Transverse colon (tissue), 4 donors: ENCODE measurements around the gene UNC5CL. TPM values are rescaled to one million over a fixed set of nuclear protein-coding genes. Genes with fewer than 3 reads are reported as not detected.

Source experiments
- DNase-seq: peaks from one replicate; pipeline ENCODE4 v3.0.0-alpha.2; 2019
- H3K27ac ChIP-seq, 4 donors: fragments of 200-600 bp; sonication (generic); 2 replicates each; pipeline ENCODE4 v1.5.1; 2016 to 2018; ENCODE audit warnings: inconsistent platforms in 4 of 4
- H3K27me3 ChIP-seq: fragments of 200-600 bp; sonication (generic); 2 replicates; pipeline ENCODE4 v1.5.1; 2017; ENCODE audit warnings: inconsistent platforms
- H3K36me3 ChIP-seq, 4 donors: fragments of 200-600 bp; sonication (generic); 2 replicates each; pipeline ENCODE4 v1.5.1; 2017 to 2019; ENCODE audit warnings: inconsistent platforms in 4 of 4
- H3K4me1 ChIP-seq, 4 donors: fragments of 200-600 bp; sonication (generic); 2 replicates each; pipeline ENCODE4 v1.5.1; 2017 to 2020; ENCODE audit warnings: inconsistent platforms in 4 of 4
- H3K4me3 ChIP-seq, 4 donors: fragments of 200-600 bp; sonication (generic); 1 replicate in 1 of 4; 2 replicates in 3 of 4; pipeline versions ENCODE4 v1.5.1 to v1.6.1; 2017 to 2019; ENCODE audit warnings: inconsistent platforms in 4 of 4
- H3K9me3 ChIP-seq, 2 donors: fragments of 200-600 bp; sonication (generic); 2 replicates each; pipeline ENCODE4 v1.5.1; 2017 to 2019; ENCODE audit warnings: inconsistent platforms in 2 of 2
- CTCF ChIP-seq, 5 experiments: fragments of 200-600 bp in 3 of 5; fragments of 450-650 bp in 2 of 5; sonication (generic) in 3 of 5; IDR thresholded peaks; 1 replicate in 2 of 5; 2 replicates in 3 of 5; pipeline ENCODE4 v1.5.1; 2016 to 2017; ENCODE audit warnings: antibody characterized with exemption in 5 of 5, inconsistent platforms in 3 of 5, mild to moderate bottlenecking in 2 of 5, moderate library complexity in 1 of 5
- EP300 ChIP-seq: sonication (generic); formaldehyde crosslinking; IDR thresholded peaks from one replicate; pipeline ENCODE4 v1.6.1; 2017; ENCODE audit warnings: antibody characterized with exemption, low read depth
- POLR2A ChIP-seq: fragments of 450-650 bp; IDR thresholded peaks from one replicate; pipeline ENCODE4 v1.6.1; 2016; ENCODE audit warnings: antibody characterized with exemption, mild to moderate bottlenecking, moderate library complexity
- POLR2AphosphoS5 ChIP-seq, 3 donors: sonication (generic); formaldehyde crosslinking; IDR thresholded peaks; one replicate each; pipeline ENCODE4 v1.6.1; 2016; ENCODE audit warnings: antibody characterized with exemption in 3 of 3
- WGBS, 2 donors: methylation state at CpG; one replicate each; pipeline ENCODE4 v1.1.5; 2018; ENCODE audit warnings: low coverage in 1 of 2; 5-methylcytosine and 5-hydroxymethylcytosine counted together
- in situ Hi-C, 4 donors: fragments of 200-750 bp; cut with MboI; loops; one replicate each; pipeline versions ENCODE4 v1.15.0 to v1.15.1; 2017; ENCODE audit warnings: low sequenced_read_pairs in 3 of 4, low pct_ligation_motif_present in 1 of 4, low pct_unique_long_range_greater_than_20kb in 1 of 4
- intact Hi-C: fragments of 100-400 bp; cut with DNase I; formaldehyde crosslinking; loops from one replicate; pipeline ENCODE4 v1.15.1; 2023; ENCODE audit warnings: low total_unique reads
- total RNA-seq, 4 donors: library from RNA; depleted of rRNA; stranded (reverse); fragments of >200 nt; gene quantifications; one replicate each; pipeline ENCODE4 v1.1.0, GENCODE V29; 2016

The UNC5CL gene
- total RNA-seq, 4 donors from 2014 or later: 2.5 to 8.4 (median 4.4) TPM; not detected in 1

DNA sequence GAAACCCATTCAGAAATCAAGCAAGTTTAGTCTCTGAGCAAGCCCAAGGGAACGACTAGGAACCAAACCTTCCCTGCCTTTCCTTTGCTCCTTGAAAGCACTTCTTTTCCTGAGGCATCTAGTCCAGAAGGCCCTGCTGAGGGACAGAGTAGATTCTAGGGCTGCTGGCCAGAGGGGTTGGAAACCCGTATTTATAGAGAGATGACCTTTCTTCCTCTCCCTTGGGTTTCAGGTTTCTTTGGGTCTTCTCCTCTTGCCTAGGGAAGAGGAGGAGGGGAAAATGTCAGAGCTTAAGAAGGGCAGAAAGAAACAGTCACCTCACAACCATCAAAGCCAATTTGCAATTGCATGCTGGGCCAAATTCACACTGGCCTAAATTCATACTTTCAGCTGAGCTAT is 19.8 kb upstream of the UNC5CL start:
- in situ Hi-C loops: no loop called here

GRCh38 chr6:41056768-41057490 is 17.9 kb upstream of the UNC5CL start:
- H3K4me3 ChIP-seq: no peak overlapping the region
- DNase-seq: no peak
- H3K9me3 ChIP-seq: no peaks in the 10 kb centered on the region
- TF ChIP-seq POLR2AphosphoS5 (IDR thresholded peaks at IDR 0.05) (no peak), EP300 (no peak), CTCF (IDR thresholded peaks at IDR 0.05) (no peak), POLR2A (no peak)
- H3K36me3 ChIP-seq: no peaks in the 10 kb centered on the region
- H3K27ac ChIP-seq: peak overlapping the region in 3 of 4 donors; percentile 17 to 41 (median 24)
- 87% methylated on average over 6 of the region's 6 CpGs; no CpG with 5 or more reads in 1 of the 2 donors for WGBS, 2 donors
- peaks cover 0 to 8% (median 5%) of the 10 kb centered on the region in 4 donors for H3K4me1 ChIP-seq
- intact Hi-C loops: no loop called here
- no peaks in the 10 kb centered on the region for H3K27me3 ChIP-seq
- in situ Hi-C loops: no loop called here

More for the DNA sequence above, 19.8 kb upstream of the UNC5CL start:
- WGBS, 2 donors: 83 to 89% methylated on average over 2 of the region's 2 CpGs
- intact Hi-C loops: no loop called here
- DNase-seq: no peak
- Histone ChIP-seq H3K27me3 (no peaks in the 10 kb centered on the region), H3K4me1 (peaks cover 0 to 13% (median 7%) of the 10 kb centered on the region in 4 donors), H3K36me3 (peaks cover 0 to 4% (median 0%) of the 10 kb centered on the region in 4 donors), H3K4me3 (no peak overlapping the region), H3K9me3 (no peaks in the 10 kb centered on the region), H3K27ac (no peak overlapping the region)
- TF ChIP-seq POLR2AphosphoS5 (IDR thresholded peaks at IDR 0.05): no peak
- no peak for TF ChIP-seq POLR2A
- TF ChIP-seq CTCF (IDR thresholded peaks at IDR 0.05): no peak
- TF ChIP-seq EP300: no peak

GRCh38 chr6:41055149-41055548 is 16.1 kb upstream of the UNC5CL start:
- in situ Hi-C loops (no loop called here), intact Hi-C loops (no loop called here)
- Histone ChIP-seq H3K4me3 (no peak overlapping the region), H3K36me3 (no peaks in the 10 kb centered on the region), H3K9me3 (no peaks in the 10 kb centered on the region), H3K4me1 (peaks cover 0 to 8% (median 5%) of the 10 kb centered on the region in 4 donors), H3K27me3 (no peaks in the 10 kb centered on the region), H3K27ac (peak overlapping the region in 3 of 4 donors; percentile 22 to 24 (median 23))
- no peak for DNase-seq
- WGBS, 2 donors: 54 to 80% methylated on average over 1 to 3 of the region's 3 CpGs
- TF ChIP-seq EP300 (no peak), POLR2AphosphoS5 (IDR thresholded peaks at IDR 0.05) (no peak), POLR2A (no peak), CTCF (IDR thresholded peaks at IDR 0.05) (no peak)

GRCh38 chr6:41054511-41054910 is 15.5 kb upstream of the UNC5CL start:
- no peak for DNase-seq
- H3K9me3 ChIP-seq: no peaks in the 10 kb centered on the region
- no peaks in the 10 kb centered on the region for H3K36me3 ChIP-seq
- in situ Hi-C loops (no loop called here), intact Hi-C loops (no loop called here)
- H3K4me1 ChIP-seq: peaks cover 0 to 8% (median 5%) of the 10 kb centered on the region in 4 donors
- TF ChIP-seq CTCF (IDR thresholded peaks at IDR 0.05) (no peak), POLR2A (no peak), POLR2AphosphoS5 (IDR thresholded peaks at IDR 0.05) (no peak), EP300 (no peak)
- peak overlapping the region in 1 of 4 donors; percentile 24 for H3K27ac ChIP-seq
- no peak overlapping the region for H3K4me3 ChIP-seq
- 80 to 97% methylated on average over 1 to 3 of the region's 3 CpGs for WGBS, 2 donors
- no peaks in the 10 kb centered on the region for H3K27me3 ChIP-seq
